Fibroblast of skin of right quadriceps (primary cell): Measurements from ENCODE around the gene SPHK1.

ENCODE experiments used
- DNase-seq: peaks from one replicate; pipeline ENCODE4 v3.0.0-alpha.2; 2013

The SPHK1 gene

DNA sequence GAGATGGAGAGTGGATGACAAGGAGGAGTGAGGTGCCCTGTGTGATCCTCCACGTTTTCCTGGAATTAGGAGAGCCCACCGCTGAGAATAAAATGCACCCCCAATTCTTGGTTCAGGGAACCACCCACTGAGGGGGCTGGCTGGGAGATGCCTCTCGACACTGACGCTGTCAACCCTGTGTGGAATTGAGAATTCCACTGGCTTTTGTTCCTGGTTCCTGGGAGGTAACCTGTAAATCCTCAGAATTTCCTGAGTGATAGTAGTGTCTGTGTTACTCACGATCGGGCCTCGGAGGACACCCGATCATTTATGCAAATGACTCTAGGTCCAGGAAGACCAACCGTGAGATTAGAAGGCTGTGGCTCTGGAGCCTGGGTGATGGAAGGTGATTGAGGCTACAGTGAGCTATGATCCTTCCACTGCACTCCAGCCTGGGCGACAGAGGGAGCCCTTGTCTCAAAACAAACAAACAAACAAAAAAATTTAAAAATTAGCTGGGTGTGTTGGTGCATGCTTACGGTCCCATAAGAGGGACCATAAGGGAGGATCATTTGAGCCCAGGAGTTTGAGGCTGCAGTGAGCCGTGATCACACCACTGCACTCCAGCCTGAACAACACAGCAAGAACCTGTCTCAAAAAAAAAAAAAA lies 19.0 kb upstream of the SPHK1 start:
- DNase-seq = no peak

DNA sequence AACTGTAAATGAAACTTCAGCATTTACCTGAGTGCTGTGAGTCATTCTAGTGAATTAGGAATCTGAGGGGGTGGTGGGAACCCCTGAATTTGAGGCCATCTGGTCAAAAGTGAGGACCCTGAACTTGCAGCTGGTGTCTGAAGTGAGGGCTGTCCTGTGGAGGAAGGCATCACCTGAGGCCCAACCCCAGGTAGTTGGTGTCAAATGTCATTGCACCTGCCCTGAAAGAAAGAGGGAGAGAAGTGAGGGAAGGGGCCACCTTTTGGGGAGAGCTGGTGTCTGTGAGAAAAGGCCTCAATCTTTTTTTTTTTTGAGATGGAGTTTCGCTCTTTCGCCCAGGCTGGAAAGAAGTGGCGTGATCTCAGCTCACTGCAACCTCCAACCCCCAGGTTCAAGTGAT lies 18.2 kb upstream of the SPHK1 start:
- DNase-seq = no peak

DNA sequence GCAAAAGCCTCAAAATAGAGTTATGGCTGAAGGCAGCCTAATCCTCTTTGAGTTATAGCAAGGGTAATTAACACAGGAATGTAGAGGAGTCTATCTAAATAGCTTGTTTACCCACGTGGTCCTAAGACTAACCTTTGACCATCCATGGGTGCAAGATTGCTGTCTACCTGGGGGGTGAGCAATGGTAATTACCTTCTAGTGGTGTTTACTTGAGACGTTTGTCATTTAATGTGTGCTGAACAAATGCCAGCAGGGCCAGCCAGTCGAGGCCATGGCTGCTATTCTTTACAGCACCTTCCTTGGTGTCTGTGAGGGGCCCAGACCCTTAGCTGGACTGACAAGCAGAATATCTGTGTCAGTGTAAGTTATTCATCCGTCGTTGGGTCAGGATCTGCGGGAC lies 16.8 kb upstream of the SPHK1 start:
- peak; percentile 33 for DNase-seq

DNA sequence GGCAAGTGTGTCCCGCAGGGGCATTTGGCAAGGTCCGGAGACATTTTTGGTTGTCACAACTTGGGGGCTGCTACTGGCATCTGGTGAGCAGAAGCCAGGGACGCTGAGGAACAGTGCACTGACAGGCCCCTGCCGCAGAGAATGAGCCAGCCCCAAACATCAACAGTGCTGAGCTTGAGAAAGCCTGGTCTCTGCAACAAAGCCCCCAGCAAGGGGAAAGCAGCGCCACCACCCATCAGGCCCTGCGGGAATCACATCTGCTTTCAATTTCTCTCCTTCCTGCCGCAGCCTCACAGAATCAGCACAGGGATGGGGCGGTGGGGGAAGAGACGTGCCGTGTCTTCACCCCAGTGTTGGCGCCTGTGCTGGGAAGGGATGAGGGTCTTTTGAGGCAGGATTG lies 15.9 kb upstream of the SPHK1 start:
- DNase-seq = peak; percentile 93

DNA sequence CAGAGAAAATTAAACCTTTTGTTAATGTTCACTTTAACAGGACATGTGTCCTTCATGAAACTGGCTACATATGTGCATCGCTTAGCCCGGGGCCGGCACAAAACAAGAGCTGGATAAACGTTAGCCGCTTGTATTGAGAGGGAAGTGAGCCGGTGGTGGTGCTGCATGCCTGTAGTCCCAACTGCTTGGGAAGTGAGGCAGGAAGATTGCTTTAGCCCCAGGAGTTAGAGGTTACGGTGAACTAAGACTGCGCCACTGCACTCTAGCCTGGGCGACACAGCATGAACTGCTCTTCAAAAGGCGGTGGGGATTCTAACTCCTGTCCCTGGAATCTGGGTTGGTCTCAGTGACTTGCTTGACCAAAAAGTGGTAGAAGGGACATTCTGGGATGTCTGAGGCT lies 15.0 kb upstream of the SPHK1 start:
- DNase-seq = peak; percentile 28

DNA sequence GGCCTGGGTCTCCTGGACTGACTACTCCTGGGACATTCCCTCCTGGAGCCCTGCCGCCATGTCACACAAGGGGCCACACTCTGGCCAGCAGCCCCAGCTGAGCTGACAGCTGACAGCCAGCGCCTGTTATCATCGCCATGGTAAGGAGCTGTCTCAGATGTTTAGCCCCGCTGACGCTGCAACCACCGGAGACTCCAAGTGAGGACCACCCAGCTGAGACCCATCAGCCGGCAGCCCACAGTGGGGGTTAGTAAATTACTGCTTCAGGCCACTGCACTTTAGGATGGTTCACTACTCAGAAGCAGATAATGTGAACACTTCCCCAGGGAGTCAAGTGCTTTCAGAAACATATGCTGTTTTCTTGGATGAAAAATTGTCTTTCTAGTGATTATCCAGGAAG lies 14.6 kb upstream of the SPHK1 start:
- peak; percentile 49 for DNase-seq

DNA sequence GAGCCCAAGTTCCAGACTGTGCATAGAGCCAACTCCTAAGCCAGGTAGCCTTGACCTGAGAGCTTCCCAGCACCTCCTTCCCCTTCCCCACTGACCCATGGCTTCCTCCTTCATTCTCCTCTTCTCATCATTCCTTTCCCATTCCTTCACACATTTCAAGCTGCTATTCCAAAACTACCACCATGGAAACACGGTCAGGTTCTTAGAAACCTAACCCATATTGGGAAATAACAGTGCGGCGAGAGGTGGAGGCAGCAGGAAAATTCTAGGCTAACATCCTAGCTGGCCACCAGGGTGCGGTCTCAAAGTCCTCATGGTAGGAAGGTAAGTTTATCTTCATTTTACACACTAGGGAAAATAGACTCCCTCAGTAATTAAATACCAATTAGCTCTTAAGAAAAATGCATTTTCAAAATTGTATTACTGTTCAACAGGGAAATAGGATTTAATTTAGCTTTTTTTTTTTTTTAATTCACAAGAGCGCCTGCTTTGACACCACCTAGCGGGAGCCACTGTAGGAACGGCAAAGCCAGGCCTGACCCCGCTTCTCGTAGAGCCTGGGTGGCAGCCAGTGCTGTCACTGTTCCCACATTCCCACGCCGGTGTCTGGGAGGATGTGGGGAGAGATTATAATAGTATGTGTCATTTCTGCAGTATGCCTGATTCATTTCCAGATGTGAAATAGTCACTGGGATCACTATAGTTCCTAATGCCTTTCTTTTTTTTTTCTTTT lies 14.0 kb upstream of the SPHK1 start:
- DNase-seq = peak; percentile 98

DNA sequence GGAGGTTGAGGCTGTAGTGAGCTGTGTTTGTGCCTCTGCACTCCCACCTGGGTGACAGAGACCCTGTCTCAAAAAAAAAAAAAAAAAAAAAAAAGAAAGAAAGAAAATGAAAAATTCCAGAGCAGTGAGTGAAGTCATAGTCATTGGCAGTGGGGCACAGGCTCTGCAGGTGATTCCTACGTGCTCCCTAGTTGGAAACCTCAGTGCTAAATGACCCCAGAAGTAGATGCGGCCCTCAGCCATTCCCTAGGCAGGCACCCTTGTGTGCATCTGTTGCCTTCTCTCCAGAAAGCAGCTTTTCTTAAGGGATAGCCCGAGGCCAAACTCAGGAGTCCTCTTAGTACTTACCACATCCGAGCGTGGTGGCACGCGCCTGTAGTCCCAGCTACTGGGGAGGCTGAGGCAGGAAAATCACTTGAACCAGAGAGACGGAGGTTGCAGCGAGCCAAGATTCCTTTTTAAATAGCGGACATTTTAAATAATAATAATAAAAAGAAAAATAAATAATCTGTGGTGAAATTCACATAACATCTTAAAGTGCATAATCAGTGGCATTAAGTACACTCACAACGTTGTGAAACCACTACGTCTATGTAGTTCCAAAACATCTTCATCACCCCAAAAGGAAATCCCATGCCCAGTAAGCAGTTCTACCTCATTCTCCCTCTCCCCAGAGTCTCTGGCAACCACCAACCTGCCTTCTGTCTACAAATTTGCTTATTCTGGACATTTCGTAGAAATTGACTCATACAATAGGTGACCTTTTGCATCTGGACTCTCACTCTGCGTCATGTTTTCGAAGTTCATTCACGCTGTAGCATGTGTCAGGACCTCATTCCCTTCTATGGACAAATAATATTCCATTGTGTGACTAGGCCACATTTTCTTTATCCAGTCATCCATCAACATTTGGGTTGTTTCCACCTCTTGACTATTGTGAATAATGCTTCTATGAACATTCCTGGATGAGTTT lies 12.5 kb upstream of the SPHK1 start:
- DNase-seq = peak; percentile 93

DNA sequence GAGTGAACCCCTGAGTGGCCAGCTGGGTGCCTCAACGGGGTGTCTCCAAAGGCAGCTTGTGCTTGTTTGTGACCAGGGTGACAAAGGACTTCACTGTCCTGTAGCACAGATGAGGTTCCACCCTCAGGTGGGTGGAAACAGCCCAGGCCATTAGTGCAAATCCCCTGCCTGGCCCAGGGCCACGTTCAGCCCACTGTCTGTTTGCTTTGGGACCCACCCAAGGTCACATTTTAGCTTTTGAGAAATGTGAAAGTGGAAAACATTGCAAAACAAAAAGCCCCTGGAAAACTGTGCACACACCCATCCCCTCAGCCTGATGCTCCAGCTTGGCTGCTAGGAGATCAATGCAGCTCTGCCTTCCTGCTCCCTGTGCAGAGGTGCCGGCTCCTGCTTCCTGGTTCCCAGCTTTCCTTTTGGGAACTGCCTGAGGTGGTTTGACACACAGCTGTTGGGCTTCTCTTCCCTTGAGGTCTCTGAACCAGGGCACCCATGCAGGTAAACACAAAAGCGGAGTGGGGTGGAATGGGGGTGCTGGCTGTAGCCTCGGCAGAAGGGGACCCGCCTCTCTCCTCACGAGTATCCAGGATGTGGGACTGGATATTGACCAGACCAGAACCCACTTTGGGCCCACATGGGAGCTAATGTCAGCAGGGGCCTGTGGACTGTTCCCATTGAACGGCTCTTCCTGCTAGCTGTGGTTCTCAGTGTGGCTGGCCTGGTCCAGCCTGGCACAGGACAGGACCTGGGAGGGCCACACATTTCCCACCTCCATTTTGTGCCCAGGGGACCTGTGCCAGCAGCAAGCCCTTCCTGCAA lies 7.9 kb upstream of the SPHK1 start:
- DNase-seq = no peak

DNA sequence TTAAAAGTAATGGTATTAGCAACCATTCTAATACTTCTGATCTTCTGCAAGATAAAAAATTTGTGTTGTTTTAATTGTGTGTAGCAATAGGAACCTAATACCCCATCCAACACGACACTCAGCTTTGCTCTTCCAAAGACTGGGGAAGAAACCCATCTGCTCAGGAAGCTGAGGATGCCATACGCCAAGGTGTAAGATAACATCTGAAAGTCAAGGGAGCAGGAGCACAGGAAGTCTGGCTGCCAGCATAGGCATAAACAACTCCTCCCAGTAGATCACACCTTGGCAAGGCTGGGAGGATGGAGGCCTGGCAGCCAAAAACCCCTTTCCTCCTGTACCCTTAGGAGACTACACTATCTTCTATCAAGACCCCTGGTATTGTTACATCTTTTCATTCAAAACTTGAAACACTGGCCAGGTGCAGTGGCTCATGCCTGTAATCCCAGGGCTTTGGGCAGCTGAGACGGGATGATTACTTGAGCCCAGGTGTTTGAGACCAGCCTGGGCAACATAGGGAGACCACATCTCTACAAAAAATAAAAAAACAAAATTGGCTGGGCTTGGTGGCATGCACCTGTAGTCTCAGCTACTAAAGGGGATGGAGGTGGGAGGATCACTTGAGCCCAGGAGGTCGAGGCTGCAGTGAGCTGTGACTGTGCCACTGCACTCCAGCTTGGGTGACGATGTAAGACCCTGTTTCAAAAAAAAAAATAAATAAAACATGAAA lies 5.7 kb upstream of the SPHK1 start:
- DNase-seq = no peak

DNA sequence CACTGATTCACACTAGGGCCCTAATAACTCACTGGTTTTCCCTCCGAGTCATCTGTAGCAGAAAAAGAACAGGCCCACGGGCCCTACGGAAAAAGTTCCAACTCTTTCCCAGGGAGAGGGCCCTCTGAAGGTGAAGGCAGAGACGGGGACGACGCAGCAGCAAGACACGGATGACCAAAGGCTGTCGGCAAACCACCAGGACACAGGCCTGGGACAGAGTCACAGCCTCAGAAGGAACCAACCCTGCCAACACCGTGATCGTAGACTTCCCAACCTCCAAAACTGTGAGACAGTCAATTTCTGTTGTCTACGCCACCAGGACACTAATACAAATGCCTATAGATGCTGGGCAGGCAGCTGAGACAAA lies 5.2 kb upstream of the SPHK1 start:
- DNase-seq = no peak

DNA sequence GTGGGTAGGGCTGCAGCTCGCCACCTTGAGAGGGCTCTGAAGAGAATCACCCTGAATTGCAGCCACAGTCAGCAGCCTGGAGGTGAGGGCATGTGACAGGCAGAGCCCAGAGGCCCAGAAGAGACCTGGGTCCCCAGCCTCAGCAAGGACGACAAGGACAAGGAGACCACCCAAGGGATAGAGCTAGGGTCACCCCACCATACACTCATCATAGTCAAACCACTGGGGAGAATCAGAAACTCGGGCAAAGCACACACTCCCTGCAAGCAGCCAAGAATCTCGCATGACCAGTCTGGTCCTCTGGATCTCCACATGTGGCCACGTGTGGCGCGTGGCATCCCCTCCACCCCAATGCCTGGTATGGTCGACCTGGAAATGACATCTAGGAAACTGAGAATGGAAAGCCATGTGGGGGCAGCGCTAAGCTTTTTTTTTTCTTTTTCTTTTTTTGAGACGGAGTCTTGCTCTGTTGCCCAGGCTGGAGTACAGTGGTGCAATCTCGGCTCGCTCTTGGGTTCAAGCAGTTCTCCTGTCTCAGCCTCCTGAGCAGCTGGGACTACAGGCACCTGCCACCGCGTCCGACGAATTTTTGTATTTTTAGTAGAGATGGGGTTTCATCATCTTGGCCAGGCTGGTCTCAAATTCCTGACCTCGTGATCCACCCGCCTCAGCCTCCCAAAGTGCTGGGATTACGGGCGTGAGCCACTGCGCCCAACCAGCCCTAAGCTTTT lies 4.6 kb upstream of the SPHK1 start:
- DNase-seq = no peak

DNA sequence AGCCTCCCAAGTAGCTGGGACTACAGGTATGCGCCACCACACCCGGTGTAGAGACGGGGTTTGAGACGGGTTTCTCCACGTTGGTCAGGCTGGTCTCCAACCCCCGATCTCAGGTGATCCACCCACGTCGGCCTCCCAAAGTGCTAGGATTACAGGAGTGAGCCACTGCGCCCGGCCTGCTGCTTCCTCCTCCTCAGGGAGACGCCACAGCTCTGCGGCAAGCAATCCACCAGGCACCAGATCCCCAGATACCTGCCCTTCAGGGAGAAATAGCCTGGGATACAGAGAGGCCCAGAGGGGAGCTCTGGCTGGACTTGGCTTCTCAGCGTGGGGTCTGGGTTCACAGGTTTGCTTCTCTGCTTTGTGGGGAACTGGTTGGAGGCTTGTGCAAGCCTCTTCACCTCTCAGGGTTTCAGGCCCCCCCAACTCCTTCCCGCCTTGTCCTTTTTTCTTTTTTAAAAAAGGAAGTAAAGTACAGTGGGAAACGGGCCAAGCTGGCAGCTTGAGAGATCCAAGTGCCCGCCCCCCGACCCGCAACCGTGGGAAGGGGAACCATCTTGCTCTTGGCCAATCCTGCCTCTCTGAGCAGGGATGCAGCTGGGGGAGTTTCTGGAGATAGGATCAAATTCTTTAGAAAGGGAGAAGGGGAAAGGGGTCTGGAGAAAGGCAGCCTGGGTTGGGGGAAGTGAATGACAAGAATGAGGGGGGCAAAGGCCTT lies 2.6 kb upstream of the SPHK1 start:
- DNase-seq = peak; percentile 45

DNA sequence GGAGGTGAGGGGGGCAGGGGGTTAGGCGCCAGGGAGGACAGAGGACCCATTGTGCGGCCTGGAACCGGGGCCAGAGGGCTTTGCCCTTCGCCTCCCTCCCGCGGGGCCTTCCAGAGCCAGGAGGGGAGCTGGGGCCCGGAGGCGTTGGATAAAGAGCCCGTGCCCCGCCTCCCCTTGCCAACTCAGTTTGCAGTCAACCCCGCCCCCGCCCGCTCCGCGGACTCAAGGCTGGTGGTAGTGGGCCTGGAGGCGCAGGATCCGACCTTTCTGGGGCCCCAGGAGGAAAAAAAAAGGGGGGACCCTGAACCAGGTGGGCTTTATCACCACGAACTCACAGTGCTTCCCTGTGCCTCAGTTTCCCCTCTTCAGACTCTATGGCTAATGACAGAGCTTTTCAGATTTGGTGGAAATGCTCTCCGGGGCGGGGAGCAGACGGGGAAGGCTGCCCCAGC lies 2.0 kb upstream of the SPHK1 start:
- peak; percentile 64 for DNase-seq

DNA sequence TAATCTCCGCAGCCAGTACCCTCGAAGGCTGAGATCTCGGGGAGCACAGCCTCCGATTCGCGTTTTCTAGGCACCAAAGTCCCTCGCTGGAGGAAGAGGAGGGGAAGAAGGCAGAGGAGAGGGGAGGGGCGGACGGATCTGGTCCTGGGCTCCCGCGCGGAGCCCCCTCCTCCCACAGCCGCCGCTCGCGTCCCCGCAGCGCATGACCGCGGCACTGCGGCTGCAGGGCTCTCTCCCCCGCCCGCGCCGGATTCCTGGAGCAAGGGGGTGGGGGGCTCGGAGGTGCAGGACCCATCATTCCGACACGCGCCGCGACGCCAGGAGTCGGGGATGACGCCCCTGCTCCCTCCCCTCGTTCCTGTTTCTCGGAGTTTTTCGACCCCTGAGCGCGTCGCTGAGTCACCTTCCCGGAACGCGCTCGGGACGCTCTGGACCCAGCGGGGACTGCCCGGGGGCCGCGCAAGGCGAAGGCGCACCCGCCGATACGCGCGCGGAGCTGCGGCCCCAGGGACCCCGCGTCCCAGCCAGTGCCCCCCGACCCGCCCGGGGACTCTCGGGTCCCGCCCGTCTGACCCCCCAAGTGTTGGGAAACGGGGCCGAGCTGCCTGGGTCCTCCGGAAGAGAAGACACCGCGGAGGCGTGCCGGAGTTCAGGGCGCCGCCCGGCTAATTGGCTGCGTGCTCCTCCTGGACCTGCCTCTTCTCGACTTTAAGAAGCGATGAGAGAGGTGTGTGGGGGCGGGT lies 1.4 kb upstream of the SPHK1 start:
- DNase-seq = peak; percentile 90

DNA sequence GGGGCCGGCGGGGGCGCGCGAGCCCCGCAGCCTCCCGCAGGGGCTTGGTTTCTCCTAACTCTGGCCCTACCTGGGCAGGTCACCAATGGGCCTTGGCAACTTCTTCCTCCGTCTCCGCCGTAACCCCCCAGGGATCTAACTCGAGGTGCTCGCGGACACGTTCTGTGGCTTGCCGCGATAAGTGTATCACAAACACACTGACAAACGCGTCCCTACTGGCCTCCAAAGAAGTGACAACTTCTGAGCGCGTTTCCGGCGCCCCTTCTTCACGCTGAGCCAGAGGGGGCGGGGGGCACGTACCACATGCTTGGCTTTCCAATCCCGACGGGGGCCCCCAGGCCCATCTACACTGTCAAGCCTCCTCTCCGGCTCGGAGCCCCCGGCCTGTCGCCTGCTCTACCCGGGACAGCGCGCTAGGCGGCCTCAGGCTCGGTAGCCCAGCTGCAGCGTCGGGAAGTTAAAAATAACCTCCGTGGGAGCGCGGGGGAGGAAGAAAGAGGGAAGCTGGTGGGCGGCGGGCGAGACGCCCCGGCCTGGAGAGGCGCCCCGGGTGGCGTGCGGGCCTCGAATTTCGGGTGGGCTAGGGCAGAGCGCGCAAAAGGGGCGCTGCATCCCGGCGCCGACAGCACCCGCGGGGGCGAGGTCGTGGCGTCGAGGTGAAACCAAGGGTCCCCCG lies 725 bp upstream of the SPHK1 start:
- DNase-seq = peak; percentile 62

DNA sequence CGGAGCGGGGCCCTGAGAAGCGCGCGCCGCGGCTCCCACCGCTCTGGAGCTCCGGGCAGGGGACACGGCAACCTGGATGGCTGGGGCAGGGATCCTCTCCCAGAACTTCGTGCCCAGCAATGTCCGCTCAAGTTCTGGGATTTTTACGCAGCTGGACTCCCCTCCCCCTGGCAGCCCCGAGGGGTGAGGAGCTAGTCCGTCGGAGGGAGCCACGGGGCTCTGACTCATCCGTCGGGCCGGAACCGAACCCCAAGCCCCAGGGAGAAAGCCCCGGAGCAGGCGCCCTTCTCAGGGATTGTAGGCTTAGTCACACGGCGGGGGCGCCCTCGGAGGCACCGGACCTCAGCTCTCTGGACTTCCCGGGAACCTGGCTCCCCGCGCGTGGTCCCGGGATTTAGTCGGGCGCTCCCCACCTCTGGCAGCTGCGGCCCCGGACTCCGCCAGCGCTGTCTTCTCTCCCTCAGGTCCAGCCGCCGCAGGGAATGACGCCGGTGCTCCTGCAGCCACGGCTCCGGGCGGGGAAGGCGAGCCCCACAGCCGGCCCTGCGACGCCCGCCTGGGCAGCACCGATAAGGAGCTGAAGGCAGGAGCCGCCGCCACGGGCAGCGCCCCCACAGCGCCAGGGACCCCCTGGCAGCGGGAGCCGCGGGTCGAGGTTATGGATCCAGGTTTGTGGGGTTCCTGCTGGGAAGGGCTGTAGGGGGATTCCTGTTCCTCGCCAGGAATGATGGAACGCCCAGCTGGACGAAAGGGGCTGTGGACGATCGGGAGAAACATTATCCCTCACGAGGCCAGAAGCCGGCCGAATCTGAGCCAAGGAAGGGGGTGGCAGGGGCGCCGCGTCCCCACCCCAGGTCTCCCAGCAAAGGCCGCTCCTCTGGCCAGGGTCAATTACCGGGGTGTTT lies 830 bp downstream of the SPHK1 start:
- DNase-seq = peak; percentile 64
